PC-9 (cell line): Measurements from ENCODE around the gene KLF7. TPM values are rescaled to one million over a fixed set of nuclear protein-coding genes. Genes with fewer than 3 reads are reported as not detected.

Experiments used
- BruUV-seq: library from RNA; stranded (reverse); fragments of 400-500 nt; replicated peaks from 2 replicates; lab custom pipeline; 2021; lab: Mats Ljungman, UMichigan
- CTCF ChIA-PET: fragments of 300-600 bp; sonication (Branson Sonifier 250); formaldehyde crosslinking; loops from one replicate; lab custom pipeline; 2022; ENCODE audit warnings: antibody characterized with exemption; lab: Charles Lee
- POLR2A ChIA-PET: fragments of 300-600 bp; sonication (Branson Sonifier 250); formaldehyde crosslinking; loops from one replicate; lab custom pipeline; 2022; ENCODE audit warnings: antibody characterized with exemption; ENCODE audit not compliant: unreplicated experiment; lab: Charles Lee
- DNase-seq, 2 experiments: peaks; one replicate each; pipeline versions ENCODE4 v3.0.0 to v3.0.0-alpha.2; 2015 to 2022; ENCODE audit warnings: mixed read lengths in 1 of 2
- H2AFZ ChIP-seq: fragments of 200-600 bp; sonication (generic); 2 replicates; pipeline ENCODE4 v1.8.1; 2017; ENCODE audit warnings: antibody characterized with exemption
- H3F3A ChIP-seq: fragments of 200-600 bp; sonication (generic); 2 replicates; pipeline ENCODE4 v1.8.1; 2017; ENCODE audit warnings: antibody characterized with exemption, mild to moderate bottlenecking, low read depth; ENCODE audit not compliant: insufficient read depth
- H3K27ac ChIP-seq: fragments of 200-600 bp; sonication (generic); 2 replicates; pipeline ENCODE4 v1.6.1; 2016; ENCODE audit warnings: mixed run types
- H3K27me3 ChIP-seq: fragments of 200-600 bp; sonication (generic); 2 replicates; pipeline ENCODE4 v1.6.1; 2016; ENCODE audit warnings: low read depth, mixed run types; ENCODE audit not compliant: insufficient read depth
- H3K36me3 ChIP-seq: fragments of 200-600 bp; sonication (generic); 2 replicates; pipeline ENCODE4 v1.6.1; 2016; ENCODE audit warnings: low read depth, mixed run types
- H3K4me1 ChIP-seq: fragments of 200-600 bp; sonication (generic); replicated peaks from 2 replicates; pipeline ENCODE4 v1.6.1; 2016; ENCODE audit warnings: mixed run types; ENCODE audit not compliant: insufficient read depth
- H3K4me2 ChIP-seq: fragments of 200-600 bp; sonication (generic); 2 replicates; pipeline ENCODE4 v1.6.1; 2017; ENCODE audit warnings: mixed run types
- H3K4me3 ChIP-seq: fragments of 200-600 bp; sonication (generic); 2 replicates; pipeline ENCODE4 v1.6.1; 2016; ENCODE audit warnings: mixed run types
- H3K79me2 ChIP-seq: fragments of 200-600 bp; sonication (generic); 2 replicates; pipeline ENCODE4 v1.6.1; 2017; ENCODE audit warnings: low read depth, mixed run types
- H3K9me2 ChIP-seq: fragments of 200-600 bp; sonication (generic); 2 replicates; pipeline ENCODE4 v1.8.1; 2017; ENCODE audit warnings: mild to moderate bottlenecking; ENCODE audit not compliant: insufficient read depth
- H3K9me3 ChIP-seq: fragments of 200-600 bp; sonication (generic); 2 replicates; pipeline ENCODE4 v1.8.1; 2016; ENCODE audit warnings: low read depth; ENCODE audit not compliant: insufficient read depth
- H4K20me1 ChIP-seq: fragments of 200-600 bp; sonication (generic); 2 replicates; pipeline ENCODE4 v1.8.1; 2017; ENCODE audit not compliant: insufficient read depth
- CTCF ChIP-seq: fragments of 200-600 bp; sonication (generic); conservative IDR thresholded peaks from 2 replicates; pipeline ENCODE4 v1.6.1; 2017; ENCODE audit warnings: mixed run types, antibody characterized with exemption, mild to moderate bottlenecking, moderate library complexity
- EZH2 ChIP-seq: fragments of 200-600 bp; sonication (generic); IDR thresholded peaks from 2 replicates; pipeline ENCODE4 v1.8.0; 2017; ENCODE audit warnings: antibody characterized with exemption, low read depth
- intact Hi-C: fragments of 100-400 bp; cut with micrococcal nuclease; formaldehyde crosslinking; loops from one replicate; pipeline ENCODE4 v1.10.0; 2022; ENCODE audit not compliant: unreplicated experiment
- total RNA-seq: library from RNA; stranded (reverse); gene quantifications from 2 replicates; pipeline ENCODE4 v1.2.3, GENCODE V29; 2021

The KLF7 gene
- total RNA-seq, 1 experiment from 2014 or later = 20.0 TPM

- H3K4me1 ChIP-seq = no peaks in the 10 kb centered on the region
- no peak overlapping the region for H3K4me2 ChIP-seq
- POLR2A ChIA-PET = no interaction called here
- no TSS peak for BruUV-seq
- H3K36me3 ChIP-seq = no peaks in the 10 kb centered on the region
- no peak overlapping the region for H2AFZ ChIP-seq
- no peaks in the 10 kb centered on the region for H3K79me2 ChIP-seq
- TF ChIP-seq EZH2 = no peak
- no peak for TF ChIP-seq CTCF
- CTCF ChIA-PET = no interaction called here
- no peaks in the 10 kb centered on the region for H3F3A ChIP-seq
- no peaks in the 10 kb centered on the region for H3K9me3 ChIP-seq
- no peaks in the 10 kb centered on the region for H3K9me2 ChIP-seq
- H3K27ac ChIP-seq = no peak overlapping the region
- intact Hi-C loops = no loop called here
- no peaks in the 10 kb centered on the region for H4K20me1 ChIP-seq
- DNase-seq = no peak
- no peaks in the 10 kb centered on the region for H3K27me3 ChIP-seq
- H3K4me3 ChIP-seq = no peak overlapping the region
These were observed 17.2 kb upstream of the KLF7 start for GRCh38 chr2:207182911-207183310.

- no TSS peak for BruUV-seq
- no peak for DNase-seq
These were observed 16.0 kb upstream of the KLF7 start for GRCh38 chr2:207181526-207182274.

GRCh38 chr2:207180741-207181140 is 15.0 kb upstream of the KLF7 start:
- BruUV-seq = no TSS peak
- H3K27ac ChIP-seq = no peak overlapping the region

More at GRCh38 chr2:207181526-207182274, 16.0 kb upstream of the KLF7 start:
- Histone ChIP-seq H3K27ac (no peak overlapping the region), H3K4me2 (no peak overlapping the region), H3K27me3 (no peaks in the 10 kb centered on the region), H3K4me3 (no peak overlapping the region), H3K4me1 (no peaks in the 10 kb centered on the region), H3K9me3 (no peaks in the 10 kb centered on the region), H3K79me2 (no peaks in the 10 kb centered on the region), H3K9me2 (no peaks in the 10 kb centered on the region), H4K20me1 (no peaks in the 10 kb centered on the region), H3F3A (no peaks in the 10 kb centered on the region), H2AFZ (no peak overlapping the region), H3K36me3 (no peaks in the 10 kb centered on the region)
- CTCF ChIA-PET = interaction anchor here (0.6 kb wide), 1 partner anchor 546 kb away, joined by 3 read pairs; no protein-coding TSS in a partner anchor
- TF ChIP-seq CTCF = no peak
- no peak for TF ChIP-seq EZH2
- intact Hi-C loops = no loop called here
- POLR2A ChIA-PET = no interaction called here

More at GRCh38 chr2:207180741-207181140, 15.0 kb upstream of the KLF7 start:
- H3K9me2 ChIP-seq = no peaks in the 10 kb centered on the region
- no peaks in the 10 kb centered on the region for H3K4me1 ChIP-seq
- H3K4me3 ChIP-seq = no peak overlapping the region
- ChIA-PET POLR2A (no interaction called here), CTCF (no interaction called here)
- no peak for DNase-seq
- H3K9me3 ChIP-seq = no peaks in the 10 kb centered on the region
- no peak overlapping the region for H2AFZ ChIP-seq
- H3K4me2 ChIP-seq = no peak overlapping the region
- no peak for TF ChIP-seq EZH2
- TF ChIP-seq CTCF = no peak
- no peaks in the 10 kb centered on the region for H4K20me1 ChIP-seq
- H3K36me3 ChIP-seq = no peaks in the 10 kb centered on the region
- H3K79me2 ChIP-seq = no peaks in the 10 kb centered on the region
- intact Hi-C loops = no loop called here
- H3F3A ChIP-seq = no peaks in the 10 kb centered on the region
- no peaks in the 10 kb centered on the region for H3K27me3 ChIP-seq
